Neural crest cell (in vitro differentiated cells): ENCODE data around the gene NPR2. TPM values are rescaled to one million over a fixed set of nuclear protein-coding genes. Genes with fewer than 3 reads are reported as not detected.
A peak's percentile ranks its signal among the peaks of the same experiment; 100 is the strongest.

Experiments used
- DNase-seq: peaks from one replicate; pipeline ENCODE4 v3.0.0; 2021; ENCODE audit warnings: low read depth, mixed read lengths, low spot score
- H3K27ac Mint-ChIP-seq: one replicate; pipeline ENCODE4 v1.8.0; 2021; ENCODE audit warnings: mild to moderate bottlenecking, mixed read lengths; ENCODE audit not compliant: unreplicated experiment
- H3K27me3 Mint-ChIP-seq: 2 replicates; pipeline ENCODE4 v1.8.0; 2021; ENCODE audit warnings: low read depth, mild to moderate bottlenecking, mixed read lengths
- H3K36me3 Mint-ChIP-seq: 2 replicates; pipeline ENCODE4 v1.8.0; 2021; ENCODE audit warnings: low read depth, mild to moderate bottlenecking, mixed read lengths
- H3K4me1 Mint-ChIP-seq: 2 replicates; pipeline ENCODE4 v1.8.0; 2021; ENCODE audit warnings: mixed read lengths
- H3K4me3 Mint-ChIP-seq: one replicate; pipeline ENCODE4 v1.8.0; 2021; ENCODE audit warnings: mild to moderate bottlenecking, mixed read lengths
- H3K9me3 Mint-ChIP-seq: 2 replicates; pipeline ENCODE4 v1.8.0; 2021; ENCODE audit warnings: mixed read lengths
- CTCF ChIP-seq: fragments of 200-600 bp; sonication (generic); conservative IDR thresholded peaks from 2 replicates; pipeline ENCODE4 v1.5.0; 2021; ENCODE audit warnings: antibody characterized with exemption, mild to moderate bottlenecking
- long read RNA-seq: library from polyadenylated mRNA; unstranded; transcript quantifications from one replicate; pipeline ENCODE4 v2.0.0, GENCODE V29; 2020
- total RNA-seq: library from RNA; stranded (reverse); gene quantifications from 2 replicates; pipeline ENCODE4 v1.2.1, GENCODE V29; 2021

The NPR2 gene
- total RNA-seq, result 26.9 and 27.6 TPM in 2 replicates
- long read RNA-seq, partial matches to known transcripts, result 1 of 6 reads
- long read RNA-seq, other reads (novel, unspliced or antisense), result 5 of 6 reads

- Mint-ChIP-seq H3K36me3 (no peaks in the 10 kb centered on the region), H3K4me1 (peaks cover 27% of the 10 kb centered on the region), H3K27me3 (no peaks in the 10 kb centered on the region), H3K4me3 (peak within 1 kb of the TSS; percentile 90), H3K27ac (peak within 1 kb of the TSS; percentile 53), H3K9me3 (no peaks in the 10 kb centered on the region)
- peak; percentile 23 for DNase-seq
- TF ChIP-seq CTCF, result no peak
Observed at GRCh38 chr9:35791297-35791921, at the start of gene NPR2. Gene NPR2, plus strand, starts transcription at chr9:35791591. Its CDS starts 818 bp downstream, at chr9:35792409.

- no peak for DNase-seq
- Mint-ChIP-seq H3K27ac (no peak overlapping the region), H3K36me3 (peaks cover 29% of the 10 kb centered on the region), H3K4me1 (peaks cover 15% of the 10 kb centered on the region), H3K4me3 (no peak overlapping the region), H3K9me3 (no peaks in the 10 kb centered on the region), H3K27me3 (no peaks in the 10 kb centered on the region)
- no peak for TF ChIP-seq CTCF
Observed at GRCh38 chr9:35741740-35742139, 49.7 kb upstream of the NPR2 start.

GRCh38 chr9:35743452-35743851 is 47.9 kb upstream of the NPR2 start:
- Mint-ChIP-seq H3K9me3 (no peaks in the 10 kb centered on the region), H3K4me3 (peak overlapping the region; percentile 13), H3K4me1 (peaks cover 29% of the 10 kb centered on the region), H3K27ac (no peak overlapping the region), H3K36me3 (peaks cover 28% of the 10 kb centered on the region), H3K27me3 (no peaks in the 10 kb centered on the region)
- TF ChIP-seq CTCF, result no peak
- DNase-seq, result no peak

DNA sequence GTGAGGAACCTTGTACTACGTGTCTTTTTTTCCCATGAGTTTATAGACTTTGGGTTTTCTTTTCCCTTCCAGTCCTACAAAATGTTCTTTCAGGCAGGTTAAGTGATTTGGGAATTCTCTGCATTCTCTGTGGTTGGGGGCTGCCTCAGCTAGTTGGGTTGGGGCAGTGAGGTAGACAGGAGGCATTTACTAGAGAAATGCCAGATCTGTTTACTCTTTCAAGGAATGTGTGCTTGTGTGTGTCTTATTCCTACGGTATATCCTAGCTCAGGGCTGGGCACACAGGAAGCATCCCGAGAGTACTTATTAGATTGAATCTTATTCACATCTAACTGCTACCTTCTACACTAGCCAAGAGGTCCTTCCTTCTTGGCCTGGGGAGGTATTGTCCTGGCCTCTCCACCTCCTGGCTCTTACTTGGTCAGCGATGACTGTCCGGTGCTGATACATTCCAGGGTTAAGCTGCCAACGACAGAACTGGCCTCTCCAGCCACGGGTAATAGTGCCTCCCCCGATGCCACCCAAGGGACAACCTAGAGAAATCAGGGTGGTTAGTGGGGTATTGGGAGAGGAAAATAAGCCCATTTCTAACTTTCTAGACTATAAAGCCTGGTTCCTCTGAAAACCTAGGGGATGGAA is 47.4 kb upstream of the NPR2 start:
- DNase-seq, result no peak
- H3K4me3 Mint-ChIP-seq, result peak overlapping the region; percentile 13
- H3K27me3 Mint-ChIP-seq, result no peaks in the 10 kb centered on the region
- no peak for TF ChIP-seq CTCF
- H3K9me3 Mint-ChIP-seq, result no peaks in the 10 kb centered on the region
- peaks cover 29% of the 10 kb centered on the region for H3K4me1 Mint-ChIP-seq
- peaks cover 23% of the 10 kb centered on the region for H3K36me3 Mint-ChIP-seq
- no peak overlapping the region for H3K27ac Mint-ChIP-seq

DNA sequence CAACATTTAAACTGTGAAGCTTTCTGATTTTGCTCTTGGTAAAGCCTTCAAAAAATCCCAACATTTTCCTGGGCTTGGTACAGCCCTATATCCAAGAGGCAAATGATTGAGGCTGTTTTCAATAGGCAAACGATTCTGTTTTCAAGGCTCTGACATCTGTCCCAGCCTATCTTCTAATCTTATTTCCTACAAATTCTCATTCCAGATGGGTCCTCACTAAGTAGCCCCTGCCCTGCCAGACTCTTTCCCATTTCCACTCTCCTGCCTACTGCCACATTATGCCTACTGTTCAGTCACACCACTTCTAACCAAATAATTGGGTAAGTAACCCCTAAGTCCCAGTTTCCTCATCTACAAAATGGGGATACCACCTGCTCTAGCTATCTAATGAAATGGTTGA is 45.8 kb upstream of the NPR2 start:
- H3K4me1 Mint-ChIP-seq, result peaks cover 37% of the 10 kb centered on the region

More for the DNA sequence above, 45.8 kb upstream of the NPR2 start:
- DNase-seq, result no peak
- no peak for TF ChIP-seq CTCF
- H3K36me3 Mint-ChIP-seq, result peaks cover 18% of the 10 kb centered on the region
- H3K27me3 Mint-ChIP-seq, result no peaks in the 10 kb centered on the region
- H3K27ac Mint-ChIP-seq, result no peak overlapping the region
- H3K4me3 Mint-ChIP-seq, result peak overlapping the region; percentile 88
- no peaks in the 10 kb centered on the region for H3K9me3 Mint-ChIP-seq
